Measurements from ENCODE around the gene PRCP. TPM values are rescaled to one million over a fixed set of nuclear protein-coding genes. Genes with fewer than 3 reads are reported as not detected.
"Not testable (repeated sequence)": the region's sequence is repeated elsewhere in the genome, so short reads cannot be mapped to it uniquely, and the experiment has no call there.

PRCP gene
- total RNA-seq, 1 donor from 2014 or later = 55.5 TPM

- H3K9me3 Mint-ChIP-seq (ENCODE audit: unreplicated experiment); DNase-seq (ENCODE audit: extremely low spot score, unreplicated experiment); H3K27ac Mint-ChIP-seq (ENCODE audit: unreplicated experiment); H3K4me1 Mint-ChIP-seq (ENCODE audit: unreplicated experiment); H3K27me3 Mint-ChIP-seq (ENCODE audit: unreplicated experiment); H3K36me3 Mint-ChIP-seq (ENCODE audit: unreplicated experiment); H3K4me3 Mint-ChIP-seq (ENCODE audit: unreplicated experiment): not testable (repeated sequence)
Measured at GRCh38 chr11:82919786-82920185, 19.6 kb upstream of the PRCP start.

DNA sequence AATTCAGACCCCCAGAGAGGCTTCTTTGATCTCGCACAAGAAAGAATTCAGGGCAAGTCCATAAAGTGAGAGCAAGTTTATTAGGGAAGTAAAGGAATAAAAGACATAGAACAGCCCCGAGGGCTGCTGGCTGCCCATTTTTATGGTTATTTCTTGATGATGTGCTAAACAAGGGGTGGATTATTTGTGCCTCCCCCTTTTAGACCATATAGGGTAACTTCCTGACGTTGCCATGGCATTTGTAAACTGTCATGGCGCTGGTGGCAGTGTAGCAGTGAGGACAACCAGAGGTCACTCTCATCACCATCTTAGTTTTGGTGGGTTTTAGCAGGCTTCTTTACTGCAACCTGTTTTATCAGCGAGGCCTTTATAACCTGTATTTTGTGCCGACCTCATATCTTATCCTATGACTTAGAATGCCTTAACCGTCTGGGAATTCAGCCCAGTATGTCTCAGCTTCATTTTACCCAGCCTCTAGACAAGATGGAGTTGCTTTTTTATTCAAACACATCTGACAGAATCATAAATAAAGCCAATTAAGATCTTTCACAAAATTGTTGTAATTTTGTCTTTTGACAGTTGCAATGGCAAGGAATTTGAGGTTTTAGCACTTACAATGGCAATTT, 8.9 kb upstream of the PRCP start:
- DNase-seq (ENCODE audit: extremely low spot score, unreplicated experiment) = no peak
- H3K27ac Mint-ChIP-seq (ENCODE audit: unreplicated experiment) = no peak overlapping the region
- H3K36me3 Mint-ChIP-seq (ENCODE audit: unreplicated experiment) = peaks cover 2% of the 10 kb centered on the region
- TF ChIP-seq, protein P1, sequence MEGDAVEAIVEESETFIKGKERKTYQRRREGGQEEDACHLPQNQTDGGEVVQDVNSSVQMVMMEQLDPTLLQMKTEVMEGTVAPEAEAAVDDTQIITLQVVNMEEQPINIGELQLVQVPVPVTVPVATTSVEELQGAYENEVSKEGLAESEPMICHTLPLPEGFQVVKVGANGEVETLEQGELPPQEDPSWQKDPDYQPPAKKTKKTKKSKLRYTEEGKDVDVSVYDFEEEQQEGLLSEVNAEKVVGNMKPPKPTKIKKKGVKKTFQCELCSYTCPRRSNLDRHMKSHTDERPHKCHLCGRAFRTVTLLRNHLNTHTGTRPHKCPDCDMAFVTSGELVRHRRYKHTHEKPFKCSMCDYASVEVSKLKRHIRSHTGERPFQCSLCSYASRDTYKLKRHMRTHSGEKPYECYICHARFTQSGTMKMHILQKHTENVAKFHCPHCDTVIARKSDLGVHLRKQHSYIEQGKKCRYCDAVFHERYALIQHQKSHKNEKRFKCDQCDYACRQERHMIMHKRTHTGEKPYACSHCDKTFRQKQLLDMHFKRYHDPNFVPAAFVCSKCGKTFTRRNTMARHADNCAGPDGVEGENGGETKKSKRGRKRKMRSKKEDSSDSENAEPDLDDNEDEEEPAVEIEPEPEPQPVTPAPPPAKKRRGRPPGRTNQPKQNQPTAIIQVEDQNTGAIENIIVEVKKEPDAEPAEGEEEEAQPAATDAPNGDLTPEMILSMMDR (IDR thresholded peaks at IDR 0.05) = no peak
- no peaks in the 10 kb centered on the region for H3K27me3 Mint-ChIP-seq (ENCODE audit: unreplicated experiment)
- H3K9me3 Mint-ChIP-seq (ENCODE audit: unreplicated experiment) = peaks cover 13% of the 10 kb centered on the region
- peaks cover 18% of the 10 kb centered on the region for H3K4me1 Mint-ChIP-seq (ENCODE audit: unreplicated experiment)
- no peak overlapping the region for H3K4me3 Mint-ChIP-seq (ENCODE audit: unreplicated experiment)

GRCh38 chr11:82908311-82908710, 8.1 kb upstream of the PRCP start:
- H3K27ac Mint-ChIP-seq (ENCODE audit: unreplicated experiment) = no peak overlapping the region
- H3K36me3 Mint-ChIP-seq (ENCODE audit: unreplicated experiment) = peaks cover 2% of the 10 kb centered on the region
- TF ChIP-seq, protein P1 (IDR thresholded peaks at IDR 0.05) = no peak

GRCh38 chr11:82907371-82907770, 7.1 kb upstream of the PRCP start:
- no peak for DNase-seq (ENCODE audit: extremely low spot score, unreplicated experiment)
- Mint-ChIP-seq H3K27ac (ENCODE audit: unreplicated experiment) (no peak overlapping the region), H3K36me3 (ENCODE audit: unreplicated experiment) (no peaks in the 10 kb centered on the region), H3K9me3 (ENCODE audit: unreplicated experiment) (peaks cover 8% of the 10 kb centered on the region), H3K27me3 (ENCODE audit: unreplicated experiment) (no peaks in the 10 kb centered on the region), H3K4me3 (ENCODE audit: unreplicated experiment) (peak overlapping the region; percentile 52), H3K4me1 (ENCODE audit: unreplicated experiment) (peaks cover 20% of the 10 kb centered on the region)
- TF ChIP-seq, protein P1 (IDR thresholded peaks at IDR 0.05) = no peak

More at GRCh38 chr11:82908311-82908710, 8.1 kb upstream of the PRCP start:
- no peaks in the 10 kb centered on the region for H3K27me3 Mint-ChIP-seq (ENCODE audit: unreplicated experiment)
- no peak for DNase-seq (ENCODE audit: extremely low spot score, unreplicated experiment)
- peaks cover 18% of the 10 kb centered on the region for H3K4me1 Mint-ChIP-seq (ENCODE audit: unreplicated experiment)
- H3K9me3 Mint-ChIP-seq (ENCODE audit: unreplicated experiment) = peaks cover 13% of the 10 kb centered on the region
- H3K4me3 Mint-ChIP-seq (ENCODE audit: unreplicated experiment) = no peak overlapping the region

DNA sequence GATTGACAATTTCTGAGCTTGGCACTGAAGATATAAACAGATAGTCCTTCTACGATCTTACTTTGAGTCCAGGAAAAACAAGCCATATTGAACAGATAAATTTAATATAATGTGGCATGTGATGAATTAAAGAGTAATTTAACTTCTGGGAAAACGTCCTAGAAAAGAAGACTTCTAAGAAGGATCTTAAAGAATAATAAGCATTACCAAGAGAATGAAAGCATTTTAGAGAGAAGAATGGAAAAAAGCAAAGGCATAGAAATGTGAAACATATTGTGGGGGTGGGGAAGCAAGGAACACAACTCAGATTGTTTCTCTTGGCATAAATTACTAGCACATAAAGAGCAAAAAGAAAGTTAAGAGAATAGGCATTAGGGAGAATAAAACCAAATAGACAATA, 6.7 kb upstream of the PRCP start:
- peaks cover 7% of the 10 kb centered on the region for H3K9me3 Mint-ChIP-seq (ENCODE audit: unreplicated experiment)
- TF ChIP-seq, protein P1 (IDR thresholded peaks at IDR 0.05) = no peak
- H3K4me3 Mint-ChIP-seq (ENCODE audit: unreplicated experiment) = peak overlapping the region; percentile 52
- no peak for DNase-seq (ENCODE audit: extremely low spot score, unreplicated experiment)
- H3K27ac Mint-ChIP-seq (ENCODE audit: unreplicated experiment) = peak overlapping the region; percentile 69
- no peaks in the 10 kb centered on the region for H3K27me3 Mint-ChIP-seq (ENCODE audit: unreplicated experiment)
- no peaks in the 10 kb centered on the region for H3K36me3 Mint-ChIP-seq (ENCODE audit: unreplicated experiment)
- H3K4me1 Mint-ChIP-seq (ENCODE audit: unreplicated experiment) = peaks cover 25% of the 10 kb centered on the region

Data from osteocyte (in vitro differentiated cells).